ENCODE results near the gene FILIP1L. TPM values are rescaled to one million over a fixed set of nuclear protein-coding genes. Genes with fewer than 3 reads are reported as not detected.

FILIP1L gene
- polyA plus RNA-seq, 1 of the 3 experiments (the other 2 are of a cell fraction): 26.8 TPM

GRCh38 chr3:99875929-99876841, 238.1 kb downstream of the FILIP1L start:
- H3K4me2 ChIP-seq: peak overlapping the region; percentile 85
- peaks cover 10 to 21% of the 10 kb centered on the region in 2 experiments; a peak in 3 of 4 replicates for H3K4me1 ChIP-seq (ENCODE audit: control insufficient read depth in 1 of 2, insufficient read depth in 2 of 2, low read depth in 1 of 2, low read length in 1 of 2)
- 10% methylated on average over 12 of the region's 63 CpGs for WGBS (ENCODE audit: low lambda C conversion rate)
- H3K9me3 ChIP-seq: no peaks in the 10 kb centered on the region
- H3F3A ChIP-seq (replicated peaks; ENCODE audit: insufficient read depth): peaks cover 8% of the 10 kb centered on the region
- POLR2A ChIA-PET: no interaction called here
- H3K4me3 ChIP-seq (ENCODE audit: low read depth in 2 of 2, low read length in 1 of 2): peak overlapping the region; percentile 82 to 83
- H3K9ac ChIP-seq: peak overlapping the region; percentile 97
- peaks cover 48% of the 10 kb centered on the region for H3K79me2 ChIP-seq (ENCODE audit: insufficient read depth)
- CTCF ChIA-PET: interaction anchor here (0.9 to 1.9 kb wide), 6 partner anchors 16 to 378 kb away, joined by 3 to 11 read pairs (median 7); no protein-coding TSS in a partner anchor
- H2AFZ ChIP-seq (ENCODE audit: low read depth): peak overlapping the region; percentile 79
- peaks cover 0 to 8% of the 10 kb centered on the region in 2 experiments for H3K36me3 ChIP-seq (replicated peaks in 1 of 2; ENCODE audit: control insufficient read depth in 1 of 2, insufficient read depth in 2 of 2, low read length in 1 of 2)
- TF ChIP-seq TAF1 (IDR thresholded peaks at IDR 0.05; ENCODE audit: borderline replicate concordance, low read depth, low read length) (peak; percentile 97), MAX (IDR thresholded peaks at IDR 0.05; ENCODE audit: low read depth) (peak; percentile 78), EZH2phosphoT487 (IDR thresholded peaks at IDR 0.05; ENCODE audit: borderline replicate concordance, low read depth) (no peak), CTCF (IDR thresholded peaks at IDR 0.05) (peak; percentile 31; the same call in 1 of the 2 replicates), POLR2AphosphoS5 (IDR thresholded peaks at IDR 0.05; ENCODE audit: low read depth, low read length) (peak; percentile 76), NRF1 (IDR thresholded peaks at IDR 0.05; ENCODE audit: low read depth, low read length) (no peak), TEAD4 (IDR thresholded peaks at IDR 0.05; ENCODE audit: borderline replicate concordance, insufficient read depth) (0 out of 2 replicates have a peak, but pooled peaks have one; percentile 12), ZBTB33 (IDR thresholded peaks at IDR 0.05; ENCODE audit: borderline replicate concordance, low read depth) (peak; percentile 25; the same call in 1 of the 2 replicates), EP300 (IDR thresholded peaks at IDR 0.05; ENCODE audit: borderline replicate concordance in 1 of 2, low read depth in 1 of 2, low read length in 1 of 2) (peak in 1 of 2 experiments; percentile 28; a peak in 1 of 4 replicates), RAD21 (IDR thresholded peaks at IDR 0.05; ENCODE audit: low read length) (peak; percentile 36; the same call in 1 of the 2 replicates), SIN3A (IDR thresholded peaks at IDR 0.05; ENCODE audit: borderline replicate concordance, low read depth, low read length) (peak; percentile 42; the same call in 1 of the 2 replicates), REST (IDR thresholded peaks at IDR 0.05; ENCODE audit: low read depth, low read length) (peak; percentile 73), USF2 (IDR thresholded peaks at IDR 0.05; ENCODE audit: borderline replicate concordance, low read depth, low read length) (no peak), MXI1 (IDR thresholded peaks at IDR 0.05; ENCODE audit: low read depth, low read length) (peak; percentile 65; the same call in 1 of the 2 replicates)
- H3K27ac ChIP-seq (ENCODE audit: low read depth in 2 of 2, low read length in 1 of 2): peak overlapping the region; percentile 34 to 85
- H3K27me3 ChIP-seq (ENCODE audit: insufficient read depth): no peaks in the 10 kb centered on the region
- no peaks in the 10 kb centered on the region for H3K9me2 ChIP-seq
- peak; percentile 88 for DNase-seq
- 0 out of 2 replicates have a peak, but pooled peaks cover 3% of the 10 kb centered on the region for H4K20me1 ChIP-seq (ENCODE audit: insufficient read depth)

All from SK-N-SH (cell line).